ENCODE measurements around the gene PRKN. TPM values are rescaled to one million over a fixed set of nuclear protein-coding genes. Genes with fewer than 3 reads are reported as not detected.

The PRKN gene
- total RNA-seq, 1 experiment from 2014 or later, result 0.34 TPM

GRCh38 chr6:161984713-161985112 is 742.9 kb downstream of the PRKN start:
- Histone ChIP-seq H3K4me1 (0 out of 2 replicates have a peak, but pooled peaks cover 4% of the 10 kb centered on the region), H3K27me3 (replicated peaks; ENCODE audit: control insufficient read depth, insufficient read depth, low read length) (no peaks in the 10 kb centered on the region), H3K4me3 (ENCODE audit: low read depth, low read length) (no peak overlapping the region), H3K9me3 (no peaks in the 10 kb centered on the region), H3K36me3 (ENCODE audit: control insufficient read depth, insufficient read depth, low read length) (no peaks in the 10 kb centered on the region)
- Mint-ChIP-seq H3K36me3 (ENCODE audit: insufficient read depth, unreplicated experiment) (no peaks in the 10 kb centered on the region), H3K4me3 (ENCODE audit: unreplicated experiment) (no peak overlapping the region), H3K27ac (ENCODE audit: unreplicated experiment) (no peak overlapping the region), H3K9me3 (ENCODE audit: unreplicated experiment) (no peaks in the 10 kb centered on the region), H3K4me1 (ENCODE audit: low read depth, unreplicated experiment) (no peaks in the 10 kb centered on the region), H3K27me3 (ENCODE audit: insufficient read depth, unreplicated experiment) (no peaks in the 10 kb centered on the region)
- no TSS peak for BruUV-seq (replicated peaks)
- TF ChIP-seq, protein P1, sequence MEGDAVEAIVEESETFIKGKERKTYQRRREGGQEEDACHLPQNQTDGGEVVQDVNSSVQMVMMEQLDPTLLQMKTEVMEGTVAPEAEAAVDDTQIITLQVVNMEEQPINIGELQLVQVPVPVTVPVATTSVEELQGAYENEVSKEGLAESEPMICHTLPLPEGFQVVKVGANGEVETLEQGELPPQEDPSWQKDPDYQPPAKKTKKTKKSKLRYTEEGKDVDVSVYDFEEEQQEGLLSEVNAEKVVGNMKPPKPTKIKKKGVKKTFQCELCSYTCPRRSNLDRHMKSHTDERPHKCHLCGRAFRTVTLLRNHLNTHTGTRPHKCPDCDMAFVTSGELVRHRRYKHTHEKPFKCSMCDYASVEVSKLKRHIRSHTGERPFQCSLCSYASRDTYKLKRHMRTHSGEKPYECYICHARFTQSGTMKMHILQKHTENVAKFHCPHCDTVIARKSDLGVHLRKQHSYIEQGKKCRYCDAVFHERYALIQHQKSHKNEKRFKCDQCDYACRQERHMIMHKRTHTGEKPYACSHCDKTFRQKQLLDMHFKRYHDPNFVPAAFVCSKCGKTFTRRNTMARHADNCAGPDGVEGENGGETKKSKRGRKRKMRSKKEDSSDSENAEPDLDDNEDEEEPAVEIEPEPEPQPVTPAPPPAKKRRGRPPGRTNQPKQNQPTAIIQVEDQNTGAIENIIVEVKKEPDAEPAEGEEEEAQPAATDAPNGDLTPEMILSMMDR (IDR thresholded peaks at IDR 0.05; ENCODE audit: insufficient read depth in 1 of 2, low read depth in 1 of 2, low read length in 1 of 2, severe bottlenecking in 1 of 2, unreplicated experiment in 1 of 2), result no peak
- intact Hi-C loops (cut with micrococcal nuclease; ENCODE audit: unreplicated experiment), result no loop called here
- ChIA-PET CTCF (no interaction called here), POLR2A (no interaction called here)
- DNase-seq, result no peak

- Histone ChIP-seq H3K36me3 (ENCODE audit: control insufficient read depth, insufficient read depth, low read length) (no peaks in the 10 kb centered on the region), H3K4me3 (ENCODE audit: low read depth, low read length) (no peak overlapping the region), H3K27me3 (replicated peaks; ENCODE audit: control insufficient read depth, insufficient read depth, low read length) (no peaks in the 10 kb centered on the region), H3K4me1 (no peaks in the 10 kb centered on the region), H3K9me3 (no peaks in the 10 kb centered on the region)
- Mint-ChIP-seq H3K4me3 (ENCODE audit: unreplicated experiment) (no peak overlapping the region), H3K27ac (ENCODE audit: unreplicated experiment) (no peak overlapping the region), H3K36me3 (ENCODE audit: insufficient read depth, unreplicated experiment) (no peaks in the 10 kb centered on the region), H3K4me1 (ENCODE audit: low read depth, unreplicated experiment) (no peaks in the 10 kb centered on the region), H3K9me3 (ENCODE audit: unreplicated experiment) (no peaks in the 10 kb centered on the region), H3K27me3 (ENCODE audit: insufficient read depth, unreplicated experiment) (no peaks in the 10 kb centered on the region)
- BruUV-seq (replicated peaks), result no TSS peak
- POLR2A ChIA-PET, result no interaction called here
- TF ChIP-seq, protein P1 (IDR thresholded peaks at IDR 0.05; ENCODE audit: insufficient read depth in 1 of 2, low read depth in 1 of 2, low read length in 1 of 2, severe bottlenecking in 1 of 2, unreplicated experiment in 1 of 2), result no peak
- CTCF ChIA-PET, result no interaction called here
- no peak for DNase-seq
- intact Hi-C loops (cut with micrococcal nuclease; ENCODE audit: unreplicated experiment), result no loop called here
Measured at GRCh38 chr6:161976553-161976952, 751.0 kb downstream of the PRKN start.

- H3K9me3 Mint-ChIP-seq (ENCODE audit: unreplicated experiment), result no peaks in the 10 kb centered on the region
- BruUV-seq (replicated peaks), result no TSS peak
- intact Hi-C loops (cut with micrococcal nuclease; ENCODE audit: unreplicated experiment), result no loop called here
- POLR2A ChIA-PET, result no interaction called here
- H3K4me1 ChIP-seq, result no peaks in the 10 kb centered on the region
- no peak for DNase-seq
- no peak overlapping the region for H3K4me3 Mint-ChIP-seq (ENCODE audit: unreplicated experiment)
- H3K4me3 ChIP-seq (ENCODE audit: low read depth, low read length), result no peak overlapping the region
- H3K36me3 Mint-ChIP-seq (ENCODE audit: insufficient read depth, unreplicated experiment), result no peaks in the 10 kb centered on the region
- no peaks in the 10 kb centered on the region for H3K9me3 ChIP-seq
- no peaks in the 10 kb centered on the region for H3K4me1 Mint-ChIP-seq (ENCODE audit: low read depth, unreplicated experiment)
- CTCF ChIA-PET, result no interaction called here
- H3K27me3 ChIP-seq (replicated peaks; ENCODE audit: control insufficient read depth, insufficient read depth, low read length), result no peaks in the 10 kb centered on the region
- no peaks in the 10 kb centered on the region for H3K36me3 ChIP-seq (ENCODE audit: control insufficient read depth, insufficient read depth, low read length)
- no peaks in the 10 kb centered on the region for H3K27me3 Mint-ChIP-seq (ENCODE audit: insufficient read depth, unreplicated experiment)
- H3K27ac Mint-ChIP-seq (ENCODE audit: unreplicated experiment), result no peak overlapping the region
- TF ChIP-seq, protein P1 (IDR thresholded peaks at IDR 0.05; ENCODE audit: insufficient read depth in 1 of 2, low read depth in 1 of 2, low read length in 1 of 2, severe bottlenecking in 1 of 2, unreplicated experiment in 1 of 2), result no peak
Measured at GRCh38 chr6:161973064-161973463, 754.5 kb downstream of the PRKN start.
